Prostate gland (tissue), 2 donors: Measurements from ENCODE around the gene C1GALT1.

Experiments
- POLR2A ChIP-seq: fragments of 450-650 bp; IDR thresholded peaks from one replicate; pipeline ENCODE4 v1.6.1; 2016; ENCODE audit warnings: antibody characterized with exemption, mild to moderate bottlenecking
- TF ChIP-seq, protein P1 (sequence below), 4 experiments: fragments of 200-600 bp in 2 of 4; fragments of 450-650 bp in 2 of 4; sonication (generic) in 2 of 4; IDR thresholded peaks; 1 replicate in 3 of 4; 2 replicates in 1 of 4; pipeline ENCODE4 v1.5.1; 2016 to 2019; ENCODE audit warnings: antibody characterized with exemption in 4 of 4, mild to moderate bottlenecking in 2 of 4, moderate library complexity in 2 of 4

DNA sequence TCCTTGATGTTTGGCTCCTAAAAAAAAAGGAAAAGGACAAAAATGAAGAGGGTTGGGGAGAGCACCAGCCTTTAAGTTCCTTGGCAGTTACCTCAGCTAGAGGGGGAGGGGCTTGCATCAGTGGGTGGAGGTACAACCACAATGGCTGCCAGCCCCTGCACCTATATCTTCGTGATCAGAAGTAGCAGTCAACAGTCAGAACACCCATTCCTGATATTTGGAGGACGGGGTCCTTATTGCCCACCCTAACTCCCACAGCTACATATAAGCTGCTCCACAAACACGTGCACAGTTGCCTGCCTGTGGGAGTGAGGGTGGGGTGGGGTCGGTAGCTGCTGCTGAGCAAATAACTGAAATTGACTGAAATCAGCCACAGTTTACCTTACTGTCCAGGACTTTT is 26.2 kb downstream of the C1GALT1 start:
- TF ChIP-seq, protein P1, sequence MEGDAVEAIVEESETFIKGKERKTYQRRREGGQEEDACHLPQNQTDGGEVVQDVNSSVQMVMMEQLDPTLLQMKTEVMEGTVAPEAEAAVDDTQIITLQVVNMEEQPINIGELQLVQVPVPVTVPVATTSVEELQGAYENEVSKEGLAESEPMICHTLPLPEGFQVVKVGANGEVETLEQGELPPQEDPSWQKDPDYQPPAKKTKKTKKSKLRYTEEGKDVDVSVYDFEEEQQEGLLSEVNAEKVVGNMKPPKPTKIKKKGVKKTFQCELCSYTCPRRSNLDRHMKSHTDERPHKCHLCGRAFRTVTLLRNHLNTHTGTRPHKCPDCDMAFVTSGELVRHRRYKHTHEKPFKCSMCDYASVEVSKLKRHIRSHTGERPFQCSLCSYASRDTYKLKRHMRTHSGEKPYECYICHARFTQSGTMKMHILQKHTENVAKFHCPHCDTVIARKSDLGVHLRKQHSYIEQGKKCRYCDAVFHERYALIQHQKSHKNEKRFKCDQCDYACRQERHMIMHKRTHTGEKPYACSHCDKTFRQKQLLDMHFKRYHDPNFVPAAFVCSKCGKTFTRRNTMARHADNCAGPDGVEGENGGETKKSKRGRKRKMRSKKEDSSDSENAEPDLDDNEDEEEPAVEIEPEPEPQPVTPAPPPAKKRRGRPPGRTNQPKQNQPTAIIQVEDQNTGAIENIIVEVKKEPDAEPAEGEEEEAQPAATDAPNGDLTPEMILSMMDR (IDR thresholded peaks at IDR 0.05): no peak
- no peak for TF ChIP-seq POLR2A
